H9 (cell line): ENCODE data around the gene LARP6. TPM values are rescaled to one million over a fixed set of nuclear protein-coding genes. Genes with fewer than 3 reads are reported as not detected.

Source experiments
- DNase-seq: peaks from one replicate; pipeline ENCODE4 v3.0.0-alpha.2; 2017
- H2AFZ ChIP-seq: one replicate; pipeline ENCODE4 v1.6.1; 2013; ENCODE audit warnings: mild to moderate bottlenecking, low read length, control low read depth, moderate library complexity
- H2AK5ac ChIP-seq: 2 replicates; pipeline ENCODE4 v1.6.1; 2013; ENCODE audit warnings: low read length, control low read depth, mixed read lengths; ENCODE audit not compliant: insufficient read length
- H2BK120ac ChIP-seq: one replicate; pipeline ENCODE4 v1.6.1; 2013; ENCODE audit warnings: low read depth, mild to moderate bottlenecking, low read length, control low read depth, inconsistent platforms; ENCODE audit not compliant: poor library complexity, severe bottlenecking
- H2BK12ac ChIP-seq: 2 replicates; pipeline ENCODE4 v1.6.1; 2013; ENCODE audit warnings: low read length, control low read depth, mixed read lengths, low read depth; ENCODE audit not compliant: insufficient read length
- H2BK15ac ChIP-seq: 2 replicates; pipeline ENCODE4 v1.6.1; 2013; ENCODE audit warnings: low read depth, low read length, control low read depth
- H2BK20ac ChIP-seq: one replicate; pipeline ENCODE4 v1.6.1; 2013; ENCODE audit warnings: low read depth, mild to moderate bottlenecking, low read length, control low read depth, inconsistent platforms; ENCODE audit not compliant: poor library complexity, severe bottlenecking
- H2BK5ac ChIP-seq: 2 replicates; pipeline ENCODE4 v1.6.1; 2013; ENCODE audit warnings: low read length, control low read depth, mixed read lengths; ENCODE audit not compliant: insufficient read length
- H3K14ac ChIP-seq: 2 replicates; pipeline ENCODE4 v1.6.1; 2013; ENCODE audit warnings: low read length, control low read depth; ENCODE audit not compliant: insufficient read depth
- H3K18ac ChIP-seq: 2 replicates; pipeline ENCODE4 v1.6.1; 2013; ENCODE audit warnings: low read depth, mild to moderate bottlenecking, mixed read lengths, low read length, control low read depth; ENCODE audit not compliant: insufficient read length
- H3K23ac ChIP-seq: 2 replicates; pipeline ENCODE4 v1.6.1; 2013; ENCODE audit warnings: low read length, control low read depth, mixed read lengths, low read depth; ENCODE audit not compliant: insufficient read length
- H3K23me2 ChIP-seq: 2 replicates; pipeline ENCODE4 v1.6.1; 2013; ENCODE audit warnings: low read depth, mild to moderate bottlenecking, mixed read lengths, low read length, control low read depth; ENCODE audit not compliant: insufficient read length, poor library complexity, severe bottlenecking
- H3K27ac ChIP-seq: 2 replicates; pipeline ENCODE4 v1.5.1; 2013; ENCODE audit warnings: low read length, control low read depth, mixed read lengths, low read depth; ENCODE audit not compliant: insufficient read length
- H3K27me3 ChIP-seq: 2 replicates; pipeline ENCODE4 v1.6.1; 2013; ENCODE audit warnings: low read length, control low read depth, inconsistent platforms; ENCODE audit not compliant: insufficient read depth
- H3K4ac ChIP-seq: 2 replicates; pipeline ENCODE4 v1.6.1; 2013; ENCODE audit warnings: low read depth, mild to moderate bottlenecking, control low read depth, inconsistent platforms, low read length, moderate library complexity
- H3K4me1 ChIP-seq: 2 replicates; pipeline ENCODE4 v1.6.1; 2013; ENCODE audit warnings: low read length, control low read depth, inconsistent platforms; ENCODE audit not compliant: insufficient read depth
- H3K4me2 ChIP-seq: 2 replicates; pipeline ENCODE4 v1.6.1; 2013; ENCODE audit warnings: low read length, control low read depth, mixed read lengths; ENCODE audit not compliant: insufficient read length, insufficient read depth
- H3K56ac ChIP-seq: 2 replicates; pipeline ENCODE4 v1.6.1; 2013; ENCODE audit warnings: low read depth, mild to moderate bottlenecking, mixed read lengths, low read length, control low read depth; ENCODE audit not compliant: insufficient read length
- H3K79me1 ChIP-seq: 2 replicates; pipeline ENCODE4 v1.6.1; 2013; ENCODE audit warnings: low read depth, mild to moderate bottlenecking, moderate library complexity, low read length, control low read depth, inconsistent platforms; ENCODE audit not compliant: insufficient read depth, poor library complexity, severe bottlenecking
- H3K79me2 ChIP-seq: 2 replicates; pipeline ENCODE4 v1.6.1; 2013; ENCODE audit warnings: low read length, control low read depth, inconsistent platforms; ENCODE audit not compliant: insufficient read depth
- H3K9ac ChIP-seq: 2 replicates; pipeline ENCODE4 v1.6.1; 2013; ENCODE audit warnings: low read length, control low read depth, mixed read lengths; ENCODE audit not compliant: insufficient read length; ENCODE audit errors: extremely low read depth
- H3K9me3 ChIP-seq: one replicate; pipeline ENCODE4 v1.6.1; 2013; ENCODE audit warnings: low read depth, low read length, inconsistent platforms; ENCODE audit not compliant: control insufficient read depth
- H3T11ph ChIP-seq: one replicate; pipeline ENCODE4 v1.6.1; 2013; ENCODE audit warnings: mild to moderate bottlenecking, low read length, control low read depth, inconsistent platforms
- H4K20me1 ChIP-seq: one replicate; pipeline ENCODE4 v1.6.1; 2013; ENCODE audit not compliant: control insufficient read depth, insufficient read length, insufficient read depth
- H4K5ac ChIP-seq: 2 replicates; pipeline ENCODE4 v1.6.1; 2013; ENCODE audit warnings: low read depth, mild to moderate bottlenecking, mixed read lengths, low read length, control low read depth; ENCODE audit not compliant: insufficient read length
- H4K8ac ChIP-seq: replicated peaks from 2 replicates; pipeline ENCODE4 v1.6.1; 2013; ENCODE audit warnings: low read length, control low read depth, mixed read lengths, low read depth; ENCODE audit not compliant: insufficient read length
- H4K91ac ChIP-seq: 2 replicates; pipeline ENCODE4 v1.6.1; 2013; ENCODE audit warnings: low read depth, mild to moderate bottlenecking, moderate library complexity, mixed read lengths, low read length, control low read depth; ENCODE audit not compliant: insufficient read length
- H3K27ac Mint-ChIP-seq, 3 experiments: 2 replicates in 2 of 3; 3 replicates in 1 of 3; pipeline ENCODE4 v1.8.0; 2020 to 2021; ENCODE audit warnings: mixed read lengths in 3 of 3, mild to moderate bottlenecking in 1 of 3, moderate library complexity in 1 of 3
- H3K27me3 Mint-ChIP-seq: 2 replicates; pipeline ENCODE4 v1.8.0; 2021; ENCODE audit warnings: low read depth, mild to moderate bottlenecking, moderate library complexity, mixed read lengths
- H3K36me3 Mint-ChIP-seq, 3 experiments: 2 replicates in 2 of 3; 3 replicates in 1 of 3; pipeline ENCODE4 v1.8.0; 2020 to 2021; ENCODE audit warnings: low read depth in 3 of 3, mixed read lengths in 3 of 3; ENCODE audit not compliant: insufficient read depth in 1 of 3
- H3K4me1 Mint-ChIP-seq, 2 experiments: 2 replicates each; pipeline ENCODE4 v1.8.0; 2020; ENCODE audit warnings: mixed read lengths in 2 of 2
- H3K4me3 Mint-ChIP-seq, 2 experiments: 2 replicates in 1 of 2; 3 replicates in 1 of 2; pipeline ENCODE4 v1.8.0; 2020 to 2021; ENCODE audit warnings: mild to moderate bottlenecking in 2 of 2, mixed read lengths in 2 of 2, moderate library complexity in 1 of 2
- H3K9me3 Mint-ChIP-seq, 2 experiments: 2 replicates in 1 of 2; 3 replicates in 1 of 2; pipeline ENCODE4 v1.8.0; 2020; ENCODE audit warnings: mild to moderate bottlenecking in 2 of 2, mixed read lengths in 2 of 2, moderate library complexity in 1 of 2
- CTCF ChIP-seq: fragments of 200-600 bp; sonication (generic); conservative IDR thresholded peaks from 3 replicates; pipeline ENCODE4 v1.8.0; 2021; ENCODE audit warnings: antibody characterized with exemption, mild to moderate bottlenecking
- WGBS: extraction: QIAGEN DNeasy Blood & Tissue Kit; methylation state at CpG from one replicate; pipeline ENCODE4 v1.1.7; 2013; ENCODE audit warnings: missing lambda C conversion rate, low lambda C conversion rate, mixed read lengths; ENCODE audit not compliant: insufficient read length; ENCODE audit errors: extremely low coverage; 5-methylcytosine and 5-hydroxymethylcytosine counted together
- total RNA-seq: library from RNA; stranded (reverse); gene quantifications from 2 replicates; pipeline ENCODE4 v1.2.1, GENCODE V29; 2021

LARP6 gene
- total RNA-seq, 1 experiment from 2014 or later, result 18.9 TPM

GRCh38 chr15:70783610-70784022, 70.3 kb downstream of the LARP6 start:
- H4K91ac ChIP-seq, result no peak overlapping the region
- no peaks in the 10 kb centered on the region for H3K9me3 ChIP-seq
- no peak overlapping the region for H3K4me3 Mint-ChIP-seq
- no peak overlapping the region for H2BK12ac ChIP-seq
- H4K5ac ChIP-seq, result no peak overlapping the region
- no CpG with 5 or more reads among the region's 6 CpGs for WGBS
- H3K56ac ChIP-seq, result no peak overlapping the region
- H3K36me3 Mint-ChIP-seq, result no peaks in the 10 kb centered on the region
- H3K27me3 Mint-ChIP-seq, result peaks cover 3% of the 10 kb centered on the region; the same call in 1 of the 2 replicates
- no peaks in the 10 kb centered on the region for H3K79me2 ChIP-seq
- H3K23ac ChIP-seq, result no peak overlapping the region
- no peak overlapping the region for H3K18ac ChIP-seq
- no peak overlapping the region for H3K27ac ChIP-seq
- peaks cover 0 to 3% of the 10 kb centered on the region in 2 experiments; a peak in 2 of 5 replicates for H3K9me3 Mint-ChIP-seq
- H2AK5ac ChIP-seq, result no peak overlapping the region
- no peak overlapping the region for H3K4me2 ChIP-seq
- no peak overlapping the region for H4K8ac ChIP-seq
- no peak overlapping the region for H3T11ph ChIP-seq
- H2BK5ac ChIP-seq, result no peak overlapping the region
- TF ChIP-seq CTCF, result no peak
- no peaks in the 10 kb centered on the region for H3K4me1 ChIP-seq
- H2BK15ac ChIP-seq, result no peak overlapping the region
- H2BK20ac ChIP-seq, result no peak overlapping the region
- no peak for DNase-seq
- no peaks in the 10 kb centered on the region for H3K27me3 ChIP-seq
- H4K20me1 ChIP-seq, result no peaks in the 10 kb centered on the region
- no peak overlapping the region for H3K27ac Mint-ChIP-seq
- no peak overlapping the region for H3K9ac ChIP-seq
- no peak overlapping the region for H2AFZ ChIP-seq
- H3K79me1 ChIP-seq, result no peaks in the 10 kb centered on the region
- H3K14ac ChIP-seq, result no peak overlapping the region
- H2BK120ac ChIP-seq, result no peak overlapping the region
- peaks cover 2 to 25% of the 10 kb centered on the region in 2 experiments; a peak in 3 of 4 replicates for H3K4me1 Mint-ChIP-seq
- no peaks in the 10 kb centered on the region for H3K23me2 ChIP-seq
- no peak overlapping the region for H3K4ac ChIP-seq
